Kidney tubule cell (primary cell): ENCODE data around the gene XPNPEP1.
"Not testable (repeated sequence)": the region's sequence is repeated elsewhere in the genome, so short reads cannot be mapped to it uniquely, and the experiment has no call there.

Experiments
- DNase-seq: peaks from one replicate; pipeline ENCODE4 v3.0.0-alpha.2; 2018; ENCODE audit warnings: low spot score

Gene XPNPEP1

GRCh38 chr10:109924087-109924486 is 776 bp upstream of the XPNPEP1 start:
- no peak for DNase-seq

DNA sequence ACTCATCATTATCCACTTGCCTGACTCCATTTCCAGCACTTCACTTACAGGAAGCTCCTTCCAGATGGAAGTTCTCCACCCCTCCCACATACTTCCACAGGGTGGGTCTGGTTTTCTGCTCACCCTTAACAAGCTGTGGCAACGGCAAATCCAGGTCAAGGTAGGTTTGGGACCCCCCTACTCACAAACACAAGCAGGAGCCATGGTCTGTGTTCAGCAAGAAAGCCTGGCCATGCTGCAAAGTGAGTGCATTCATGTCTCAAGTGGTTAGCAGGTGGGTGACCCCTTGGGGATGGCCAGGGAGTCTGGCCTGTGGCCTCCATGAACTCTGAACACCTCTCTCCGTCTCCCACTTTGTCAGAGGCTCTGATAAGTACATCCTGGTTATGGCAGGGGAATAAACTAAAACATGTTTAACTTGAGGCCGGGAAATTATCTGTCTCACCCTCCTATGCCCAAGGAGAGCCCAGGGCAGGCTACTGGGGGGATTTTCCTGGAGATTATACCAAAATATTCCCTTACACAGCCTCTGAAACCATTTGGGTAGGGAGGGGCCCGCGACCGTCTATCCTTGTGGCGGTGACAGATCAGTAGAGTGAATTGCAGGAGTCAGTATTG is 844 bp downstream of the XPNPEP1 start:
- DNase-seq: peak; percentile 17

GRCh38 chr10:109920016-109920415 is 3.3 kb downstream of the XPNPEP1 start:
- no peak for DNase-seq

DNA sequence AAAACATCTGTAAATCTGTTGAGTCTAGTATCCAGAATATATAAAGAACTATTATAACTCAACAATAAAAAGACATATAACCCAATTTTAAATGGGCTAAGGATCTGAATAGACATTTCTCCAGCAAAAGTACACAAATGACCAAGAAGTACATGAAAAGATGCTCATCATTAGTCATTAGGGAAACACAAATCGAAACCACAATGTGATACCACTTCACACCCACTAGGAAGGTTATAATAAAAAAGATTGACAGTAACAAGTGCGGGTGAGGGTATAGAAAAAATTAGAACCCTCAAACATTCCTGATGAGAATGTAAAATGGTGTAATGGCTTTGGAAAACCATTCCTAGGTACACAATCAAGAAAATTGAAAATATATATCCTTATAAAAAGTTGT is 4.1 kb downstream of the XPNPEP1 start:
- DNase-seq: no peak

DNA sequence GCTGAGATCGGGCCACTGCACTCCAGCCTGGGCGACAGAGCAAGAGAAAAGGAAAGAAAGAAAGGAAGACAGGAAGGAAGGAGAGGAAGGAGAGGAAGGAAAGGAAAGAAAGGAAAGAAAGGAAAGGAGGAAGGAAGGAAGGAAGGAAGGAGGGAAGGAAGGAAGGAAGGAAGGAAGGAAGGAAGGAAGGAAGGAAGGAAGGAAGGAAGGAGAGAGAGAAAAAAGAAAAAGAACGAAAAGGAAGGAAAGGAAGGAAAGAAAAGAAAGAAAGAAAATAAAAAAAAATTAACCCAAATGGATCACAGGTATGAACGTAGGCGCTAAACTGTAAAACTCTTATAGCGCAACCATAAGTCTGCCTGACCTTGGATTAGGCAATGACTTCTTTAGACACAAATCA is 4.6 kb downstream of the XPNPEP1 start:
- not testable (repeated sequence) for DNase-seq

- no peak for DNase-seq
These were observed 7.7 kb downstream of the XPNPEP1 start for GRCh38 chr10:109915566-109915965.

GRCh38 chr10:109914966-109915365 is 8.3 kb downstream of the XPNPEP1 start:
- DNase-seq: peak; percentile 92

GRCh38 chr10:109913306-109913892 is 9.9 kb downstream of the XPNPEP1 start:
- DNase-seq: no peak

GRCh38 chr10:109912335-109913281 is 10.7 kb downstream of the XPNPEP1 start:
- DNase-seq: peak; percentile 83

GRCh38 chr10:109911903-109912302 is 11.4 kb downstream of the XPNPEP1 start:
- DNase-seq: no peak

DNA sequence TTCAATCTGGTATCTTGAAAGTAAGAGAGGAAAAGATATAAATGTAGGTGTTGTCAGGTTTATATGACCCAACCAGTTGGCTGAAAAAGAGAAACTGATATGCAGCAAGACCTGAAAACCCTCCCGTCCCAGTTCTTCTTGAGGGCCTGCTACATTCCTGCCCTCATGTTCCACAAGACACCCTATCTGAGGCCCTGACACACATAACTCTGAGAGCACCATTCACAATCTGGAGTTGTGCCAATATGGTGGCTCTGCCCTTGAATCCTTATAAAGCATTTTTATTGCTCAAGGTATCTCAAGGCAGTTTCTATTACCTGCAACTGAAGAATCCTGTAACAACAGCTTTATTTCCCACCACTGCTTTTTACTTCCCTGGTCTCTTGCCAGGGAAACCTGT is 17.0 kb downstream of the XPNPEP1 start:
- DNase-seq: no peak

DNA sequence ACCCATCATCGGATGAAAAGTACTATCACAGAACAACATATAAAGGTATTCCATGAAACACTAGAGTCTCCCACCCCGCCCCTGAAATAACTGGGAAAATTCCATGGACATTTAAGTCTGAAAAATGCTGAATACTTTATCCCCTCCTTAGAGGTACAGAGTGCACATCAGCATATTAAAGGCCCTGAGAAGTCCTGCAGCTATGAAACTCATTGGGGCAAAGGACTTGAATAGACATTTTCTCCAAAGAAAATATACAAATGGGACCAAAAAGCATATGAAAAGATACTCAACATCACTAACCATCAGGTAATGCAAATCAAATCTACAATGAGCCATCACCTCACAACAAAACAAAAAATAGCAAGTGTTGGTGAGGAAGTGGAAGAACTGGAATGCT is 18.9 kb downstream of the XPNPEP1 start:
- no peak for DNase-seq

- peak; percentile 58 for DNase-seq
These were observed 20.0 kb downstream of the XPNPEP1 start for GRCh38 chr10:109902992-109903947.

- DNase-seq: no peak
These were observed 23.7 kb downstream of the XPNPEP1 start for GRCh38 chr10:109899356-109900331.

GRCh38 chr10:109898666-109899355 is 24.5 kb downstream of the XPNPEP1 start:
- DNase-seq: peak; percentile 64

- DNase-seq: no peak
These were observed 25.3 kb downstream of the XPNPEP1 start for GRCh38 chr10:109898007-109898406.

GRCh38 chr10:109895848-109896247 is 27.5 kb downstream of the XPNPEP1 start:
- no peak for DNase-seq

DNA sequence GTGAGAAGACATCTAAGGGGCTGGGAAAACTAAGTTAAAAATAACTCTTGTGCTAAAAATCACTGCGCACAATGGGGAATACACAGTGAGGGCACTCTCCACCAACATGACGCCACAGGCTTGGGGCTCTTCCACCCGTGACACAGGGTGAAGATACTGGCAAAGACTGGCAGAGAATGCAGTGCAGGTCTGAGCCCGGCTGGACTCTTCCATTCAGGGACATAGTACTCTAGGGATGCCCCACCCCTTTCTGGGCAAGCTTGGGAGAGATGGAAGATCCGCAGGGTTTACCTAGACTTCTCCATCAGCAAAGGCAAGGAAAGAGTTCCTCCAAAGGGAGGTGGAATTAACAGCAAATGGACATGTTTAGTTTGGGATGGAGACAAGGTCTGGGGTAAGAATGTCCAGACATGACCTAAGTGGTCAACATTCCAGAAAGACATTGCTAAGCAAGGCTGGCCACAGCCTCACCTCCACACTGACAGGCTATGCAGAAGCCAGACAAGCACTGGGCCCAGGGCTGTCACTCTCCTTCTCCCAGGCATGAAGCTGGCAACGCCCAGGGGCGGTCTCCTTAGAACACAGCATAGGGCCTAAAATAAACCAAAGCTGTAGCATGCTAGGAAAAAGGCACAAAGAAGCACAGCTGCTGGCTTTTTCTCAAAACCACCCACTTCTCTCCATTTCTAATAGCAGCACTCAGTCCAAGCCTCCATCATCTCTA is 28.1 kb downstream of the XPNPEP1 start:
- peak; percentile 66 for DNase-seq

DNA sequence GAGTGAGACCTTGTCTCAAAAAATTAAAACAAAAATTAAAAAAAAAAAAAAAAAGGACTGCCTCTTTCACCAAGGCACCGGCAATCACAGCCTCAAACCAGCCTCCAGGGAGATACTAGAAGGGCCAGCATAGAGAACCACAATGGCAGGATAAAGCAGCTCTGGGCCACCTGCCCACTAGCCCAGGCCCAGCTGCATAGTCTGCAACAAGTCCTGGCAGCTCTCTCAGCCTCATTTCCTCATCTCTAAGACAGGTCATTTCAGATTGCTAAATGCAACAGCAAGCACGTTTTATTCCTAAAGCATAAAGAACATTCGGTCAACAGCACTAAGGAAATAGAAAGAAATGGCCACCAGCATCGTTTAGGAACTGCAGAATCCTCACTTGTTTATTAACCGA is 28.8 kb downstream of the XPNPEP1 start:
- DNase-seq: peak; percentile 27
